Mesothelial cell of epicardium (in vitro differentiated cells): Measurements from ENCODE around the gene LTBR. TPM values are rescaled to one million over a fixed set of nuclear protein-coding genes. Genes with fewer than 3 reads are reported as not detected.

ENCODE experiments used
- DNase-seq, 2 experiments: peaks; one replicate each; pipeline ENCODE4 v3.0.0; 2021; ENCODE audit warnings: low spot score in 2 of 2; ENCODE audit not compliant: unreplicated experiment in 2 of 2
- H3K27ac Mint-ChIP-seq: 2 replicates; pipeline ENCODE4 v1.8.0; 2021; ENCODE audit warnings: mixed read lengths
- H3K27me3 Mint-ChIP-seq: 2 replicates; pipeline ENCODE4 v1.8.0; 2021; ENCODE audit warnings: low read depth, mixed read lengths
- H3K36me3 Mint-ChIP-seq: 2 replicates; pipeline ENCODE4 v1.8.0; 2021; ENCODE audit warnings: mixed read lengths
- H3K4me1 Mint-ChIP-seq: 2 replicates; pipeline ENCODE4 v1.8.0; 2021; ENCODE audit warnings: mixed read lengths
- H3K4me3 Mint-ChIP-seq: 2 replicates; pipeline ENCODE4 v1.8.0; 2021; ENCODE audit warnings: mild to moderate bottlenecking, moderate library complexity, mixed read lengths
- H3K9me3 Mint-ChIP-seq: 2 replicates; pipeline ENCODE4 v1.8.0; 2021; ENCODE audit warnings: mixed read lengths
- total RNA-seq: library from RNA; stranded (reverse); gene quantifications from 3 replicates; pipeline ENCODE4 v1.2.1, GENCODE V29; 2021
- TF ChIP-seq, protein P1 (sequence below): fragments of 200-600 bp; sonication (generic); IDR thresholded peaks from one replicate; pipeline ENCODE4 v1.5.0; 2021; ENCODE audit warnings: antibody characterized with exemption; ENCODE audit not compliant: unreplicated experiment

LTBR gene
- total RNA-seq, 1 donor from 2014 or later: 66.8 TPM

DNA sequence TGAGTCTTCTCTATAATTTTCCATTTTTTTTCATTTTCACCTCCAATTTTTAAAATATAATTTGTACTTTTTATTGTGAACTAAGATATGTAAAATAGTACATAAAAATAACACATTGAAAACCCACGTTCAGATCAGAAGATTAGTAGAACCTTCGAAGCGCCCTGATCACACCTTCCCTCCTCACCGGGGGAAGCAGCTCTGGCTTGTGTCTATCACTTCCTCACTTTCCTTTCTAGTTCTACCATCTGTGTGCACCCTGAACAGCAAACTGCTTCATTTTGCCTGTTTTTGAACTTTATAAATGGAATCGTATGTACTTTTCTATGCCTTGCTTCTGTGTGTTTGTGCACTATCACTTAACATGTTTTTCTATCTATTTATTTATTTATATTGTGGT, 49.0 kb downstream of the LTBR start:
- Mint-ChIP-seq H3K9me3 (no peaks in the 10 kb centered on the region), H3K36me3 (no peaks in the 10 kb centered on the region), H3K4me3 (no peak overlapping the region), H3K27me3 (no peaks in the 10 kb centered on the region), H3K27ac (no peak overlapping the region), H3K4me1 (peaks cover 16% of the 10 kb centered on the region)
- TF ChIP-seq, protein P1, sequence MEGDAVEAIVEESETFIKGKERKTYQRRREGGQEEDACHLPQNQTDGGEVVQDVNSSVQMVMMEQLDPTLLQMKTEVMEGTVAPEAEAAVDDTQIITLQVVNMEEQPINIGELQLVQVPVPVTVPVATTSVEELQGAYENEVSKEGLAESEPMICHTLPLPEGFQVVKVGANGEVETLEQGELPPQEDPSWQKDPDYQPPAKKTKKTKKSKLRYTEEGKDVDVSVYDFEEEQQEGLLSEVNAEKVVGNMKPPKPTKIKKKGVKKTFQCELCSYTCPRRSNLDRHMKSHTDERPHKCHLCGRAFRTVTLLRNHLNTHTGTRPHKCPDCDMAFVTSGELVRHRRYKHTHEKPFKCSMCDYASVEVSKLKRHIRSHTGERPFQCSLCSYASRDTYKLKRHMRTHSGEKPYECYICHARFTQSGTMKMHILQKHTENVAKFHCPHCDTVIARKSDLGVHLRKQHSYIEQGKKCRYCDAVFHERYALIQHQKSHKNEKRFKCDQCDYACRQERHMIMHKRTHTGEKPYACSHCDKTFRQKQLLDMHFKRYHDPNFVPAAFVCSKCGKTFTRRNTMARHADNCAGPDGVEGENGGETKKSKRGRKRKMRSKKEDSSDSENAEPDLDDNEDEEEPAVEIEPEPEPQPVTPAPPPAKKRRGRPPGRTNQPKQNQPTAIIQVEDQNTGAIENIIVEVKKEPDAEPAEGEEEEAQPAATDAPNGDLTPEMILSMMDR: no peak
- no peak for DNase-seq

DNA sequence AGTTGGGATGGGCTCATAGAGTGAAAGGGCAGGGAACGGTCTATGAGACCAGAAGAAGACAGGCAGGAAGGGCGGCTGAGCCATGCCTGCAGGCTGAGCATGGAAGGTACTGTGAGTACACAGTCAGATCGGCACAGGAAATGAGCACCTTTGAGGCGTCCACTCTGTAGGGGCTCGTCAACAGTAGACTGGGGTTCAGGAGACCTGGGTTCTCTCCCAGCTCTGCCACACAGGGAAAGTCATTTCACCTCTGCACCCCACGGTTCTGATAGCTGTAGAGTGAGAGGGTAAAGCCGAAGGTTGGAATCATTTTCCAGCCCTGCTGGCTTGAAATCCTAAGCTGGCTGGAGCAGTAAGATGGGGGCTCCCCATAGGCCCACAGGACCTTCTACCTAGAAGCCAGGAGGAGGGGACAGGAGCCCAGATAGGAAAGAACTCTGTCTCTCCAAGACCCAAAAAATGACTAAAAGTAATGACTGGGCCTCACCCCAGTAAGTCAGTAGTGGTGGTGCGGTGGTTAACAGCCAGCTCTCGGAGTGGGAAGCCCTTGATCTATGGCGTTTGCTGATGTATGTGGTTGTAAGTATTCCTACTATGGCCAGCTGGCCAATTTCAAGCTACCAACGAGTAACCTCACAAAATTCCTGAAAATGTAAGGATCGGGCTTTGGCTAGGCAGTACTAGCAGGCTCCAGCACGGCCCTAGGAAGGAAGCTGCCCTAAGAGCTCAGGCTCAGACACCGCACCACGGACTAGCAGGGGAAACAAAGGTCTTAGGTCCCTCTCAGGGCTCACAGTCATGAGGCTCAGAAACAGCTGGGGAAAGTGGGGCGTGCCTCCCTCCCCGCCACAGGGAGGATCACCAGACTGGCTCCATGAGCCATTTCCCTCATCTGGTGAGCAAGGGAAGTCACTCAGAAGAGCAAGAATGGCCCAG, 50.5 kb downstream of the LTBR start:
- no peaks in the 10 kb centered on the region for H3K36me3 Mint-ChIP-seq
- TF ChIP-seq, protein P1: no peak
- no peak for DNase-seq
- no peak overlapping the region for H3K27ac Mint-ChIP-seq
- no peaks in the 10 kb centered on the region for H3K27me3 Mint-ChIP-seq
- peaks cover 16% of the 10 kb centered on the region for H3K4me1 Mint-ChIP-seq
- no peaks in the 10 kb centered on the region for H3K9me3 Mint-ChIP-seq
- no peak overlapping the region for H3K4me3 Mint-ChIP-seq

DNA sequence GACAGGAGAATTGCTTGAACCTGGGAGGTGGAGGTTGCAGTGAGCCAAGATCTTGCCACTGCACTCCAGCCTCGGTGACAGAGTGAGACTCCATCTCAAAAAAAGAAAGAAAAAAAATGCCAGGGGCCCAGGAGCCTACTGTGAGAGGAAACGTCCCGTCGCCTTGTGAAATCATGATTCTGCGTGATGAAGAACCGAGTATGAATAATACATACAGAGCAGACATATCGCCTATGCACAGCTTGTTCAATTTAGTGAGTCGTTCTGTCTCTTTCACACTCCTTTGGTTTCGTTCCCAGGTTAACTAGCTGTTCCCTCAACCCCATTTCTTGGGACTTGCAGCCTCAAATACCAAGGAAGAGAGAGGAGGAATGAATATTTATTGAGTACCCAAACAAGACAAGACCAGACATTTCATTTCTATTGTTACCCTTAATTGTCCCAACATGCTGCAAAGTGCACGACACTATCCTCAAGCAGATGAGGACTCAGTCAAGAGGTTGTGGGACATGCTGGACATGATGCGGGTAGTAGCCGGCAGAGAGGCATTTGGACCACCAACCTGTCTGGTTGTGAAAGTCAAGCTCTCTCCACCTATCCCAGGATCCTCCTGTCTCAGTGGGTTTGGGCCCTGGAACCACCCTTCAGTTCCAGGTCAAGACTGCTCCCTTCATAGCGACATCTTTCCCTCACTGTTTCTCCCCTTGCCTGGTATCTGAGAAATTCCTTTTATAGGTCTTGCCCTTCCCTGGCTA, 52.2 kb downstream of the LTBR start:
- no peaks in the 10 kb centered on the region for H3K9me3 Mint-ChIP-seq
- H3K4me3 Mint-ChIP-seq: no peak overlapping the region
- H3K36me3 Mint-ChIP-seq: no peaks in the 10 kb centered on the region
- H3K27ac Mint-ChIP-seq: no peak overlapping the region
- no peak for DNase-seq
- TF ChIP-seq, protein P1: no peak
- no peaks in the 10 kb centered on the region for H3K27me3 Mint-ChIP-seq
- peaks cover 3% of the 10 kb centered on the region for H3K4me1 Mint-ChIP-seq

DNA sequence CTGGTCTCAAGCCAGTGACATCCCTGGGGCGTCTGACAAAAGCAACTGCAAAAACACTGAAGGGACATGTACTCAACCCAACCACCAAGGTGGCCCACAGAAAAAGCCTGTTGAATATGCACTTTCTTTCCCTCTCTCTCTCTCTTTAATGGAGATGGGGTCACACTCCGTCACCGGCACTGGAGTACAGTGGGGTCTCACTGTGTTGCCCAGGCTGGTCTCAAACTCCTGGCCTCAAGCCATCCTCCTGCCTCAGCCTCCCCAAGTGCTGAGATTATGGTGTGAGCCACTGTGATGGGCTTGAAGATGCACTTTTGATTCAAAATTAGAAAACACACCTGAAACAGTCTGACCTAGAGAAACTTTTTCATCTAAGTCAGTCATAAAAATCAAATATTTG, 53.6 kb downstream of the LTBR start:
- Mint-ChIP-seq H3K27ac (no peak overlapping the region), H3K36me3 (no peaks in the 10 kb centered on the region), H3K27me3 (no peaks in the 10 kb centered on the region), H3K9me3 (no peaks in the 10 kb centered on the region), H3K4me3 (no peak overlapping the region), H3K4me1 (peaks cover 2% of the 10 kb centered on the region)
- TF ChIP-seq, protein P1: no peak
- no peak for DNase-seq

DNA sequence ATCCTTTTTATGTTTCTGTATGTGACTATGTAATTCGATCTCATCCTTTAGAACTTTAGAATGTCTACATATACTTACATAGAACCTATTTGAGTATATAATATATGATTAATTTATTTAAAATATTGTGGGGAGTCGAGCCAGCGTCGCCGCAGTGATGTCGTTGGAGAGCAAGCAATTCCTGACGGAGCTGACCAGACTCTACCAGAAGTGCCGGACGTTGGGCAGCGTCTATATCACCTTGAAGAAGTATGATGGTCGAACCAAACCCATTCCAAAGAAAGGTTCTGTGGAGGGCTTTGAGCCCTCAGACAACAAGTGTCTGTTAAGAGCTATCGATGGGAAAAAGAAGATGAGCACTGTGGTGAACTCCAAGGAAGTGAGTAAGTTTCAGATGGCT, 54.4 kb downstream of the LTBR start:
- Mint-ChIP-seq H3K9me3 (no peaks in the 10 kb centered on the region), H3K27me3 (no peaks in the 10 kb centered on the region), H3K4me3 (no peak overlapping the region), H3K36me3 (no peaks in the 10 kb centered on the region), H3K27ac (no peak overlapping the region), H3K4me1 (peaks cover 2% of the 10 kb centered on the region)
- DNase-seq: no peak
- TF ChIP-seq, protein P1: no peak
